ENCODE measurements around the gene WSCD2.

- TF ChIP-seq, protein P1, sequence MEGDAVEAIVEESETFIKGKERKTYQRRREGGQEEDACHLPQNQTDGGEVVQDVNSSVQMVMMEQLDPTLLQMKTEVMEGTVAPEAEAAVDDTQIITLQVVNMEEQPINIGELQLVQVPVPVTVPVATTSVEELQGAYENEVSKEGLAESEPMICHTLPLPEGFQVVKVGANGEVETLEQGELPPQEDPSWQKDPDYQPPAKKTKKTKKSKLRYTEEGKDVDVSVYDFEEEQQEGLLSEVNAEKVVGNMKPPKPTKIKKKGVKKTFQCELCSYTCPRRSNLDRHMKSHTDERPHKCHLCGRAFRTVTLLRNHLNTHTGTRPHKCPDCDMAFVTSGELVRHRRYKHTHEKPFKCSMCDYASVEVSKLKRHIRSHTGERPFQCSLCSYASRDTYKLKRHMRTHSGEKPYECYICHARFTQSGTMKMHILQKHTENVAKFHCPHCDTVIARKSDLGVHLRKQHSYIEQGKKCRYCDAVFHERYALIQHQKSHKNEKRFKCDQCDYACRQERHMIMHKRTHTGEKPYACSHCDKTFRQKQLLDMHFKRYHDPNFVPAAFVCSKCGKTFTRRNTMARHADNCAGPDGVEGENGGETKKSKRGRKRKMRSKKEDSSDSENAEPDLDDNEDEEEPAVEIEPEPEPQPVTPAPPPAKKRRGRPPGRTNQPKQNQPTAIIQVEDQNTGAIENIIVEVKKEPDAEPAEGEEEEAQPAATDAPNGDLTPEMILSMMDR (IDR thresholded peaks at IDR 0.05) = no peak
- no peak for TF ChIP-seq POLR2A (IDR thresholded peaks at IDR 0.05)
- no peak for TF ChIP-seq EP300 (IDR thresholded peaks at IDR 0.05)
- no peak for TF ChIP-seq POLR2AphosphoS5 (IDR thresholded peaks at IDR 0.05)
Measured at GRCh38 chr12:108103087-108103486, 26.0 kb upstream of the WSCD2 start.
